Urinary bladder (tissue), 4 donors: ENCODE results near the gene FGF19. TPM values are rescaled to one million over a fixed set of nuclear protein-coding genes. Genes with fewer than 3 reads are reported as not detected.

Experiments used
- DNase-seq: peaks from one replicate; pipeline ENCODE4 v3.0.0-alpha.2; 2015; ENCODE audit errors: extremely low spot score
- H3K27ac ChIP-seq: one replicate; pipeline ENCODE4 v1.5.1; 2013; ENCODE audit warnings: low read depth, mild to moderate bottlenecking, moderate library complexity
- H3K36me3 ChIP-seq: one replicate; pipeline ENCODE4 v1.6.1; 2013; ENCODE audit warnings: mild to moderate bottlenecking, moderate library complexity; ENCODE audit not compliant: insufficient read depth
- H3K4me1 ChIP-seq: one replicate; pipeline ENCODE4 v1.6.1; 2013; ENCODE audit warnings: mild to moderate bottlenecking, moderate library complexity; ENCODE audit not compliant: insufficient read depth
- H3K4me3 ChIP-seq: one replicate; pipeline ENCODE4 v1.5.1; 2013; ENCODE audit warnings: low read depth, low read length
- WGBS: extraction: QIAGEN DNeasy Blood & Tissue Kit; methylation state at CpG from one replicate; pipeline ENCODE4 v1.1.7; 2013; 5-methylcytosine and 5-hydroxymethylcytosine counted together
- polyA plus RNA-seq: library from polyadenylated mRNA; stranded (reverse); fragments of 200-250 nt; gene quantifications from one replicate; pipeline ENCODE4 v1.2.3, GENCODE V29; 2013
- total RNA-seq: library from RNA; depleted of rRNA; stranded (reverse); fragments of >200 nt; gene quantifications from one replicate; pipeline ENCODE4 v1.2.3, GENCODE V29; 2014
- donor health status: healthy with polysubstance abuse.
- donor health status: healthy.

Gene FGF19
- total and polyA plus RNA-seq, 2 donors, result not detected

DNA sequence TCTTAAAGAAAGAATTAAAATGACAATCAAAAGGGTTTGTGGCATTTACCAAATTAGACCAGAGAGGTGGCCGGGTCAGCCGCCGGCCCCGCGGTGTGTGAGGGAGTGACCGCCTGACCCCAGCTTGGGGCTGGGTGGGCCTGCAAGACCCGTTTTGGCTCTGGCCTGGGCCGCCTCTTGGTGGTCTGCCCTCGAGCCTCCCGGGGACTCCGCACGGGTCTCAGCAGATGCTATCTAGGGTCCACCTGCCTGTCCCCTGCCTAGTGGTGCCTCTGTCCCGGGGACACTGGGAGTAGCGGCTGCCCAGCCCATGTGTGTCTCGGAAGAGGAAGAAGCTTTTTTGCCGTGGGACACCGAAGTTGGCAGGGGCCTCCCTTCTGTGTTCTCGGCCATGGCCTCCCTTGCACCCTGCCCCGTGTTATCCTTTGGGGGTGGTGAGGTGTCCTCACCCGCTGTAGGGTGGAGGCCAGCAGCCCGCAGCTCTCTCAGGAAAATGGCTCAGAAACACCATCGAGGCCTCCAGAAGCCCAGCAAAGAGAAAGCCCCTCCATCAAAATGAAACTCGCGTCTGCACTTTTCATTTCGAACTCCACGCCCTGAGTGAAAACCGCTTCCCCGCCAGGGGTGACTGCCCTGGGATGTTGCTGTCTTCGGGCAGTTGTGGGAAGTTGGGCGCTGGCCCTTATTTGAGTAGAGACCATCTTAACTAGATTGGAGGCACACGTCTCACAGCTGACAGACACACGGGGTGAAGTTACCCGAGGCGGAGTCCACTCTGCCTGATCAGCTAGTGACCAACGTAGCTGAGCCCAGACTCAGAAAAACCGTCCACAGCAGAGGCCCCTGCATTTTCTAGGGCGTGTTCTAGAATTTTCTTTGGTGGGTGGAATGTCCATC, 54.9 kb downstream of the FGF19 start:
- H3K36me3 ChIP-seq, result peaks cover 2% of the 10 kb centered on the region
- DNase-seq, result no peak
- no peak overlapping the region for H3K27ac ChIP-seq

More for the DNA sequence above, 54.9 kb downstream of the FGF19 start:
- Histone ChIP-seq H3K4me1 (peaks cover 1% of the 10 kb centered on the region), H3K4me3 (no peak overlapping the region)
- 89% methylated on average over 37 of the region's 37 CpGs for WGBS

Other genes starting within 250 kb of the FGF19 start
- not detected for gene LINC01488, start 222.4 kb downstream of the FGF19 start, total RNA-seq
- 0.05 TPM for gene LINC01488, start 222.4 kb downstream of the FGF19 start, polyA plus RNA-seq
- 78.8 TPM for gene CCND1, start 62.9 kb downstream of the FGF19 start, total RNA-seq
- 17.5 TPM for gene CCND1, start 62.9 kb downstream of the FGF19 start, polyA plus RNA-seq
- 16.9 TPM for gene LTO1, start 28.7 kb downstream of the FGF19 start, total RNA-seq
- 15.9 TPM for gene LTO1, start 28.7 kb downstream of the FGF19 start, polyA plus RNA-seq
- gene FGF4, start 71.3 kb upstream of the FGF19 start, total RNA-seq, result not detected
- not detected for gene FGF4, start 71.3 kb upstream of the FGF19 start, polyA plus RNA-seq
- not detected for gene FGF3, start 115.4 kb upstream of the FGF19 start, total RNA-seq
- not detected for gene FGF3, start 115.4 kb upstream of the FGF19 start, polyA plus RNA-seq